ENCODE data around the gene MROH2A.
"Not testable (repeated sequence)": the region's sequence is repeated elsewhere in the genome, so short reads cannot be mapped to it uniquely, and the experiment has no call there.

MROH2A gene

GRCh38 chr2:233778030-233778429, at the start of gene MROH2A:
MROH2A (plus strand) TSS chr2:233778330; CDS start chr2:233779359, 1,029 bp downstream.
- no peak within 1 kb of the TSS for H3K4me3 Mint-ChIP-seq
- H3K4me1 Mint-ChIP-seq, result no peaks in the 10 kb centered on the region
- peaks cover 10% of the 10 kb centered on the region for H3K9me3 Mint-ChIP-seq
- no peak for ATAC-seq
- peaks cover 10% of the 10 kb centered on the region for H3K36me3 Mint-ChIP-seq
- H3K27ac Mint-ChIP-seq, result no peak within 1 kb of the TSS
- peaks cover 65% of the 10 kb centered on the region for H3K27me3 Mint-ChIP-seq

- no peak within 1 kb of the TSS for H3K4me3 Mint-ChIP-seq
- ATAC-seq, result no peak
- H3K4me1 Mint-ChIP-seq, result peaks cover 8% of the 10 kb centered on the region
- H3K27me3 Mint-ChIP-seq, result peaks cover 46% of the 10 kb centered on the region
- no peak within 1 kb of the TSS for H3K27ac Mint-ChIP-seq
- H3K36me3 Mint-ChIP-seq, result no peaks in the 10 kb centered on the region
- H3K9me3 Mint-ChIP-seq, result no peaks in the 10 kb centered on the region
Measured at GRCh38 chr2:233728723-233729301, 49.3 kb upstream of the MROH2A start, which contains the start of gene UGT1A3. UGT1A3 (plus strand) TSS chr2:233729042; CDS start chr2:233729127, 85 bp downstream.

DNA sequence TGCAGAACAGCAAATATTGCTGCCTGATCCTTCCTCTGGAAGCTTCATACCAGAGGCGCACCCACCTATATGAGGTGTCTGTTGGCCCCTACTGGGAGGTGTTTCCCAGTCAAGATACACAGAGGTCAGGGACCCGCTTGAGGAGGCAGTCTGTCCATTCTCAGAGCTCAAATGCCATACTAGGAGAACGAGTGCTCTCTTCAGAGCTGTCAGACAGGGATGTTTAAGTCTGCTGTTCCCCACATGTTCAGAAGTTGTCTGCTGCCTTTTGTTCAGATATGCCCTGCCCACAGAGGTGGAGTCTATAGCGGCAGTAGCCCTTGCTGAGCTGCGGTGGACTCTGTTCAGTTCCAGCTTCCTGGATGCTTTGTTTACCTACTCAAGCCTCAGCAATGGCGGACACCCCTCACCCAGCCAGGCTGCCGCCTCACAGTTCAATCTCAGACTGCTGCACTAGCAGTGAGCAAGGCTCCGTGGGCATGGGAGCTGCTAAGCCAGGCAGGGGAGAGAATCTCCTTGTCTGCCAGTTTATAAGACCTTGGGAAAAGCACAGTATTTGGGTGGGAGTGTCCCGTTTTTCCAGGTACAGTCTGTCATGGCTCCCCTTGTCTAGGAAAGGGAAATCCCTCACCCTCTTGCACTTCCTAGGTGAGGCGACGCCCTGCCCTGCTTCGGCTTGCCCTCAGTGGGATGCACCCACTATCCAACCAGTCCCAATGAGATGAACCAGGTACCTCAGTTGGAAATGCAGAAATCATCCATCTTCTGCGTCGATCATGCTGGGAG, 41.1 kb upstream of the MROH2A start:
- ATAC-seq, H3K36me3 Mint-ChIP-seq, H3K4me3 Mint-ChIP-seq, H3K4me1 Mint-ChIP-seq, H3K9me3 Mint-ChIP-seq, H3K27ac Mint-ChIP-seq: not testable (repeated sequence)
- peaks cover 48% of the 10 kb centered on the region for H3K27me3 Mint-ChIP-seq

GRCh38 chr2:233740870-233741269, 37.3 kb upstream of the MROH2A start:
- Mint-ChIP-seq H3K4me1 (no peaks in the 10 kb centered on the region), H3K4me3 (no peak overlapping the region), H3K27ac (no peak overlapping the region), H3K9me3 (no peaks in the 10 kb centered on the region), H3K27me3 (peaks cover 42% of the 10 kb centered on the region), H3K36me3 (no peaks in the 10 kb centered on the region)
- ATAC-seq, result no peak

- ATAC-seq, result no peak
- no peaks in the 10 kb centered on the region for H3K9me3 Mint-ChIP-seq
- H3K36me3 Mint-ChIP-seq, result no peaks in the 10 kb centered on the region
- no peaks in the 10 kb centered on the region for H3K4me1 Mint-ChIP-seq
- H3K27me3 Mint-ChIP-seq, result peaks cover 50% of the 10 kb centered on the region
- H3K4me3 Mint-ChIP-seq, result no peak overlapping the region
- H3K27ac Mint-ChIP-seq, result no peak overlapping the region
Measured at GRCh38 chr2:233743464-233744259, 34.5 kb upstream of the MROH2A start.

DNA sequence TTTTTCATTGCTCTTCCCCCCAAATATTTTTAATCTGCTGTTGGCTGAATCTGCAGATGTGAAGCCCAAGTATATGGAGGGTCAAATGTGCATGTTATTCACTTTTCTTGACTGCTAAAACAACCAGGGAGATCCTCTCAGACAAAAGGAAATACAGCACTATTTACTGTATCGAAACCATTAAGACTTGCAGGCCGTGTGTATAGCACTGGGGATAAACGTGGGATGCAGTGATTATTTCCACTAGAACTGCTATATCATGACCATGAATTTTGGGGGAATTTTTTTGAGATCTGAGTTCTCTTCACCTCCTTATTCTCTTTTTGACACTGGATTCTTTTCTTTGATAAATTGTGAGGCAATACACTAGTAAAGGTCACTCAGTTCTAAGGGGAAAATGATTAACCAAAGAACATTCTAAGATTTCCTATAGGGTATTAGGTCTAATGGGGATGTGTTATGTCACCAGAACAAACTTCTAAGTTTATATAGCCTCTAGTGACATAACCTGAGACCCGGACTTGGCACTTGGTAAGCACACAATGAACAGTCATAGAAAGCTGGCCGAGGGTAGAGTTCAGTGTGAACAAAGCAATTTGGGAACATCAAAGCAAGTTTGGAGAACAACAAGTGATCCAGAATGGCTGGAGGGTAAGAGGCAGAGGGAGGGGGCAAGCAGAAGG, 32.9 kb upstream of the MROH2A start:
- Mint-ChIP-seq H3K27ac (no peak overlapping the region), H3K4me1 (no peaks in the 10 kb centered on the region), H3K36me3 (no peaks in the 10 kb centered on the region), H3K4me3 (no peak overlapping the region), H3K27me3 (peaks cover 35% of the 10 kb centered on the region), H3K9me3 (peaks cover 7% of the 10 kb centered on the region)
- ATAC-seq, result no peak

DNA sequence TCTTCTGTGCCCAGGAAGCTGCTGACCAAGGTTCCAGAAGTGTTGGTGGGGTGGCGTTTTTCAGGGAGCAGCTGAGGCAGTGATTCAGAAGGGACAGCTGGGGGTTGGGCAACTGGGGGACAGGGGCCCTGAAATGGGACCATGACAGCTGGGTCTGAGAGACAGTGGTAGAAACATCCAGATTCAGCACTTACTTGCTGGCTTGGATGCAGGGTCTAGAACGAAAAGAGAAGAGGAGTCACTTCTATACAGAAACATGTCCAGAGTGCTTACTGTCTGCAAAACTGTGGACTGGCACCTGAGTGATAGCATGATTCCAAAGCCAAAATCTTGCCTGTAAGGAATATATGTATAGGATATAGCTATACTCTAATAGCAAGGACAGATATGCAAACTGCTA, 32.3 kb upstream of the MROH2A start:
- peaks cover 31% of the 10 kb centered on the region for H3K27me3 Mint-ChIP-seq
- H3K27ac Mint-ChIP-seq, H3K4me3 Mint-ChIP-seq, H3K36me3 Mint-ChIP-seq, ATAC-seq, H3K9me3 Mint-ChIP-seq, H3K4me1 Mint-ChIP-seq: not testable (repeated sequence)

- Mint-ChIP-seq H3K27me3 (peaks cover 31% of the 10 kb centered on the region), H3K36me3 (no peaks in the 10 kb centered on the region), H3K9me3 (peaks cover 12% of the 10 kb centered on the region), H3K27ac (no peak overlapping the region), H3K4me3 (no peak overlapping the region), H3K4me1 (no peaks in the 10 kb centered on the region)
- ATAC-seq, result no peak
Measured at GRCh38 chr2:233746475-233747282, 31.5 kb upstream of the MROH2A start.

GRCh38 chr2:233747283-233747544, 30.9 kb upstream of the MROH2A start:
- Mint-ChIP-seq H3K27me3 (peaks cover 31% of the 10 kb centered on the region), H3K9me3 (peaks cover 14% of the 10 kb centered on the region)

DNA sequence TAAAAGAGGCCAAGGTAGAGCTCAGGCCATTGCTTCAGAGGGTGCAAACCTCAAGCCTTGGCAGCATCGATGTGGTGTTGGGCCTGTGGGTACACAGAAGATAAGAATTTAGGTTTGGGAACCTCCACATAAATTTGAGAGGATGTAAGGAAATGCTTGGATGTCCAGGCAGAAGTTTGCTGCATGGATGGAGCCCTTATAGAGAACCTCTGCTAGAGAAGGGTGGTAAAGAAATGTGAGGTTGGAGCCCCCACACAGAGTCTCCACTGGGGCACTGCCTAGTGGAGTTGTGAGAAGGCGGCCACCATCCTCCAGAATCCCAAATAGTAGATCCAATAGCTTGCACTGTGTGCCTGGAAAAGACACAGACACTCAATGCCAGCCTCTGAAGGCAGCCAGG, 27.4 kb upstream of the MROH2A start:
- ATAC-seq, H3K36me3 Mint-ChIP-seq, H3K4me1 Mint-ChIP-seq, H3K4me3 Mint-ChIP-seq, H3K27ac Mint-ChIP-seq: not testable (repeated sequence)
- Mint-ChIP-seq H3K9me3 (peaks cover 14% of the 10 kb centered on the region), H3K27me3 (peaks cover 33% of the 10 kb centered on the region)

More at GRCh38 chr2:233747283-233747544, 30.9 kb upstream of the MROH2A start:
- H3K4me1 Mint-ChIP-seq, result no peaks in the 10 kb centered on the region
- no peak overlapping the region for H3K27ac Mint-ChIP-seq
- no peaks in the 10 kb centered on the region for H3K36me3 Mint-ChIP-seq
- no peak for ATAC-seq
- H3K4me3 Mint-ChIP-seq, result no peak overlapping the region

DNA sequence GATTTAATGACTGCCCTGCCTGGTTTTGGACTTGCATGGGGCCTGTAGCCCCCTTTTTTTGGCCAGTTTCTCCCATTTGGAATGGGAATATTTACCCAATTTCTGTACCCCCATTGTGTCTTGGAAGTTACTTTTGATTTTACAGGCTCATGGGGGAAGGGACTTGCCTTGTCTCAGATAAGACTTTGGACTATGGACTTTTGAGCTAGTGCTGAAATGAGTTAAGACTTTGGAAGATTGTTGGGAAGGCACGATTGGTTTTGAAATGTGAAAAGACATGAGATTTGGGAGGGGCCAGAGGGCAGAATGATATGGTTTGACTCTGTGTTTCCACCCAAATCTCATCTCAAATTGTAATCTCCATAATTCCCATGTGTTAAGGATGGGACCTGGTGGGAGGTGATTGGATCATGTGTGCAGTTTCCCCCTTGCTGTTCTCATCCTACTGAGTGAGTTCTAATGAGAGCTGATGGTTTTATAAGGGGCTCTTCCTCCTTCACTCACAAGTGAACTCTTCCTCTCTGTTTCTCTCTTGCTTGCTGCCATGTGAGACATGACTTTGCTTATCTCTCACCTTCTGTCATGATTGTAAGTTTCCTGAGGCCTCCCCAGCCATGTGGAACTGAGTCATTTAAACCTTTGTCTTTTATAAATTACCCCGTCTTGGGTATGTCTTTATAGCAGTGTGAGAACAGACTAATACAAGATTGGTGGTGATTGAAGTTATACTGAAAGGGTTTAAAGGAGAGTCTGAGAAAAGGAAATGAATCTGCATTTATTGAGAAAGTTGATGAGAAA, 26.7 kb upstream of the MROH2A start:
- H3K4me1 Mint-ChIP-seq, ATAC-seq, H3K27ac Mint-ChIP-seq, H3K4me3 Mint-ChIP-seq, H3K36me3 Mint-ChIP-seq: not testable (repeated sequence)
- Mint-ChIP-seq H3K9me3 (peaks cover 14% of the 10 kb centered on the region), H3K27me3 (peaks cover 31% of the 10 kb centered on the region)

- peaks cover 8% of the 10 kb centered on the region for H3K9me3 Mint-ChIP-seq
- no peak overlapping the region for H3K4me3 Mint-ChIP-seq
- peaks cover 8% of the 10 kb centered on the region for H3K27me3 Mint-ChIP-seq
- H3K36me3 Mint-ChIP-seq, result no peaks in the 10 kb centered on the region
- no peak overlapping the region for H3K27ac Mint-ChIP-seq
- ATAC-seq, result no peak
- H3K4me1 Mint-ChIP-seq, result no peaks in the 10 kb centered on the region
Measured at GRCh38 chr2:233754872-233755611, 23.1 kb upstream of the MROH2A start.

DNA sequence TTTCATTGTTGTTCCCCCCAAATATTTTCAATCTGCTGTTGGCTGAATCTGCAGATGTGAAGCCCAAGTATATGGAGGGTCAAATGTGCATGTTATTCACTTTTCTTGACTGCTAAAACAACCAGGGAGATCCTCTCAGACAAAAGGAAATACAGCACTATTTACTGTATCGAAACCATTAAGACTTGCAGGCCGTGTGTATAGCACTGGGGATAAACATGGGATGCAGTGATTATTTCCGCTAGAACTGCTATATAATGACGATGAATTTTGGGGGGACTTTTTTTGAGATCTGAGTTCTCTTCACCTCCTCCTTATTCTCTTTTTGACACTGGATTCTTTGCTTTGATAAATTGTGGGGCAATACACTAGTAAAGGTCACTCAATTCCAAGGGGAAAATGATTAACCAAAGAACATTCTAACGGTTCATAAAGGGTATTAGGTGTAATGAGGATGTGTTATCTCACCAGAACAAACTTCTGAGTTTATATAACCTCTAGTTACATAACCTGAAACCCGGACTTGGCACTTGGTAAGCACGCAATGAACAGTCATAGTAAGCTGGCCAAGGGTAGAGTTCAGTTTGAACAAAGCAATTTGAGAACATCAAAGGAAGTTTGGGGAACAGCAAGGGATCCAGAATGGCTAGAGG, 21.6 kb upstream of the MROH2A start:
- H3K36me3 Mint-ChIP-seq, result no peaks in the 10 kb centered on the region
- H3K27me3 Mint-ChIP-seq, result peaks cover 8% of the 10 kb centered on the region
- H3K9me3 Mint-ChIP-seq, result peaks cover 4% of the 10 kb centered on the region
- H3K4me3 Mint-ChIP-seq, result no peak overlapping the region
- no peaks in the 10 kb centered on the region for H3K4me1 Mint-ChIP-seq
- H3K27ac Mint-ChIP-seq, result no peak overlapping the region
- ATAC-seq, result no peak
